NB4 (cell line): ENCODE data around the gene DHRS12.

Source experiments
- CTCF ChIP-seq: IDR thresholded peaks from one replicate; pipeline ENCODE4 v1.5.1; 2012; ENCODE audit warnings: low read depth, low read length
- POLR2A ChIP-seq: IDR thresholded peaks from 2 replicates; pipeline ENCODE4 v1.6.1; 2011; ENCODE audit warnings: mild to moderate bottlenecking; ENCODE audit not compliant: insufficient read length; ENCODE audit errors: extremely low read depth

GRCh38 chr13:51767100-51767499 lies 36.9 kb downstream of the DHRS12 start:
- TF ChIP-seq CTCF (peak; percentile 35), POLR2A (no peak)
